ENCODE data around the gene TMEM184B. TPM values are rescaled to one million over a fixed set of nuclear protein-coding genes. Genes with fewer than 3 reads are reported as not detected.

The TMEM184B gene
- total and polyA plus RNA-seq, 8 donors: 11.6 to 30.5 (median 18.6) TPM

GRCh38 chr22:38249803-38250642 lies 22.8 kb downstream of the TMEM184B start:
- 94% methylated on average over 25 of the region's 25 CpGs for WGBS, 2 donors
- H3K9me3 ChIP-seq: no peaks in the 10 kb centered on the region
- TF ChIP-seq, protein P1, sequence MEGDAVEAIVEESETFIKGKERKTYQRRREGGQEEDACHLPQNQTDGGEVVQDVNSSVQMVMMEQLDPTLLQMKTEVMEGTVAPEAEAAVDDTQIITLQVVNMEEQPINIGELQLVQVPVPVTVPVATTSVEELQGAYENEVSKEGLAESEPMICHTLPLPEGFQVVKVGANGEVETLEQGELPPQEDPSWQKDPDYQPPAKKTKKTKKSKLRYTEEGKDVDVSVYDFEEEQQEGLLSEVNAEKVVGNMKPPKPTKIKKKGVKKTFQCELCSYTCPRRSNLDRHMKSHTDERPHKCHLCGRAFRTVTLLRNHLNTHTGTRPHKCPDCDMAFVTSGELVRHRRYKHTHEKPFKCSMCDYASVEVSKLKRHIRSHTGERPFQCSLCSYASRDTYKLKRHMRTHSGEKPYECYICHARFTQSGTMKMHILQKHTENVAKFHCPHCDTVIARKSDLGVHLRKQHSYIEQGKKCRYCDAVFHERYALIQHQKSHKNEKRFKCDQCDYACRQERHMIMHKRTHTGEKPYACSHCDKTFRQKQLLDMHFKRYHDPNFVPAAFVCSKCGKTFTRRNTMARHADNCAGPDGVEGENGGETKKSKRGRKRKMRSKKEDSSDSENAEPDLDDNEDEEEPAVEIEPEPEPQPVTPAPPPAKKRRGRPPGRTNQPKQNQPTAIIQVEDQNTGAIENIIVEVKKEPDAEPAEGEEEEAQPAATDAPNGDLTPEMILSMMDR (IDR thresholded peaks at IDR 0.05): no peak
- no peaks in the 10 kb centered on the region for H3K27me3 ChIP-seq
- no peak overlapping the region for H3K4me3 ChIP-seq
- FAIRE-seq (no peak), DNase-seq (no peak), ATAC-seq (no peak)
- no peaks in the 10 kb centered on the region for H3K4me1 ChIP-seq
- H3K36me3 ChIP-seq: peaks cover 0 to 14% (median 0%) of the 10 kb centered on the region in 3 donors
- no peak overlapping the region for H3K27ac ChIP-seq
- intact Hi-C loops (cut with DNase I): no loop called here

GRCh38 chr22:38249301-38249700 lies 23.5 kb downstream of the TMEM184B start:
- Histone ChIP-seq H3K9me3 (no peaks in the 10 kb centered on the region), H3K27me3 (no peaks in the 10 kb centered on the region), H3K36me3 (peaks cover 0 to 21% (median 0%) of the 10 kb centered on the region in 3 donors), H3K27ac (no peak overlapping the region), H3K4me1 (no peaks in the 10 kb centered on the region), H3K4me3 (no peak overlapping the region)
- DNase-seq (no peak), ATAC-seq (no peak), FAIRE-seq (no peak)
- 95 to 97% methylated on average over 3 of the region's 3 CpGs for WGBS, 2 donors
- intact Hi-C loops (cut with DNase I): no loop called here
- TF ChIP-seq, protein P1 (IDR thresholded peaks at IDR 0.05): no peak

DNA sequence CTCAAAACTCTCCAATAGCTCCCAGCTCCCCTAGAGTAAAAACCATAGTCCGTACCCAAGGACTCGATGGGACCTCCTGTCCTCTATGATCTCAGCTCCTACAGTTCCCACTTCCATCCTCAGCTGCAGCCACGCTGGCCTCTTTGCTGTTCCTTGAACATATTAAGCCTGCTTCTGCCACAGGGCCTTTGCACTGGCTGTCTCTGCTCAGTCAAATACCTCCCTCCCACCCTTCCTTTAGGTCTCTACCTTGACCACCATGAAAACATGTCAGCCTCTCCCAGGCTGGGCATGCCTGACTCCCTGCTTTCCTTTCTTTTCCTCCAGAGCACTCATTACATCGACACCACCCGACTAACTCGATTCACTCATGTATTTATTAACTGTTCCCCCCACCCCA lies 24.5 kb downstream of the TMEM184B start:
- ATAC-seq: no peak
- TF ChIP-seq, protein P1 (IDR thresholded peaks at IDR 0.05): no peak
- H3K36me3 ChIP-seq: peaks cover 0 to 23% (median 0%) of the 10 kb centered on the region in 3 donors
- no peaks in the 10 kb centered on the region for H3K4me1 ChIP-seq
- H3K27ac ChIP-seq: no peak overlapping the region
- 96 to 98% methylated on average over 6 of the region's 6 CpGs for WGBS, 2 donors
- no peak overlapping the region for H3K4me3 ChIP-seq
- no peak for DNase-seq
- intact Hi-C loops (cut with DNase I): no loop called here
- no peak for FAIRE-seq
- no peaks in the 10 kb centered on the region for H3K9me3 ChIP-seq
- H3K27me3 ChIP-seq: no peaks in the 10 kb centered on the region

GRCh38 chr22:38247713-38248112 lies 25.1 kb downstream of the TMEM184B start:
- DNase-seq (no peak), FAIRE-seq (no peak), ATAC-seq (no peak)
- Histone ChIP-seq H3K27me3 (no peaks in the 10 kb centered on the region), H3K36me3 (peaks cover 0 to 23% (median 0%) of the 10 kb centered on the region in 3 donors), H3K9me3 (no peaks in the 10 kb centered on the region), H3K4me1 (no peaks in the 10 kb centered on the region), H3K27ac (no peak overlapping the region), H3K4me3 (no peak overlapping the region)
- intact Hi-C loops (cut with DNase I): no loop called here
- 95 to 98% methylated on average over 12 of the region's 12 CpGs for WGBS, 2 donors
- TF ChIP-seq, protein P1 (IDR thresholded peaks at IDR 0.05): no peak

- intact Hi-C loops (cut with DNase I): no loop called here
- Histone ChIP-seq H3K36me3 (peaks cover 0 to 23% (median 0%) of the 10 kb centered on the region in 3 donors), H3K9me3 (no peaks in the 10 kb centered on the region), H3K4me3 (no peak overlapping the region), H3K27ac (no peak overlapping the region), H3K4me1 (no peaks in the 10 kb centered on the region), H3K27me3 (no peaks in the 10 kb centered on the region)
- ATAC-seq (peak in 1 of 4 donors; percentile 14), FAIRE-seq (no peak), DNase-seq (no peak)
- 77 to 79% methylated on average over 5 of the region's 5 CpGs for WGBS, 2 donors
- TF ChIP-seq, protein P1 (IDR thresholded peaks at IDR 0.05): no peak
Measured at GRCh38 chr22:38246692-38247091, 26.1 kb downstream of the TMEM184B start.

Data from pancreas (tissue), 10 donors.